ENCODE results near the gene DPF3.

Gene DPF3

GRCh38 chr14:72898448-72898847, 4.5 kb upstream of the DPF3 start:
- no peaks in the 10 kb centered on the region for H3K36me3 ChIP-seq (ENCODE audit: control insufficient read depth, insufficient read depth, low read length)
- H3K27me3 ChIP-seq (replicated peaks; ENCODE audit: control insufficient read depth, insufficient read depth, low read length) = no peaks in the 10 kb centered on the region
- H3K4me3 ChIP-seq (replicated peaks; ENCODE audit: low read depth, low read length) = no peak overlapping the region
- no peak for TF ChIP-seq CTCF (IDR thresholded peaks at IDR 0.05; ENCODE audit: insufficient read depth, low read length, poor library complexity, severe bottlenecking)
- DNase-seq (ENCODE audit: extremely low read depth, insufficient read length) = no peak

- Histone ChIP-seq H3K36me3 (ENCODE audit: control insufficient read depth, insufficient read depth, low read length) (no peaks in the 10 kb centered on the region), H3K4me3 (replicated peaks; ENCODE audit: low read depth, low read length) (peak overlapping the region; percentile 81), H3K27me3 (replicated peaks; ENCODE audit: control insufficient read depth, insufficient read depth, low read length) (no peaks in the 10 kb centered on the region)
- DNase-seq (ENCODE audit: extremely low read depth, insufficient read length) = peak; percentile 22
- no peak for TF ChIP-seq CTCF (IDR thresholded peaks at IDR 0.05; ENCODE audit: insufficient read depth, low read length, poor library complexity, severe bottlenecking)
Observed at GRCh38 chr14:72894623-72895378, 900 bp upstream of the DPF3 start.

GRCh38 chr14:72894323-72894622, 372 bp upstream of the DPF3 start:
- Histone ChIP-seq H3K27me3 (replicated peaks; ENCODE audit: control insufficient read depth, insufficient read depth, low read length) (no peaks in the 10 kb centered on the region), H3K4me3 (replicated peaks; ENCODE audit: low read depth, low read length) (peak overlapping the region; percentile 81), H3K36me3 (ENCODE audit: control insufficient read depth, insufficient read depth, low read length) (no peaks in the 10 kb centered on the region)
- DNase-seq (ENCODE audit: extremely low read depth, insufficient read length) = no peak
- no peak for TF ChIP-seq CTCF (IDR thresholded peaks at IDR 0.05; ENCODE audit: insufficient read depth, low read length, poor library complexity, severe bottlenecking)

DNA sequence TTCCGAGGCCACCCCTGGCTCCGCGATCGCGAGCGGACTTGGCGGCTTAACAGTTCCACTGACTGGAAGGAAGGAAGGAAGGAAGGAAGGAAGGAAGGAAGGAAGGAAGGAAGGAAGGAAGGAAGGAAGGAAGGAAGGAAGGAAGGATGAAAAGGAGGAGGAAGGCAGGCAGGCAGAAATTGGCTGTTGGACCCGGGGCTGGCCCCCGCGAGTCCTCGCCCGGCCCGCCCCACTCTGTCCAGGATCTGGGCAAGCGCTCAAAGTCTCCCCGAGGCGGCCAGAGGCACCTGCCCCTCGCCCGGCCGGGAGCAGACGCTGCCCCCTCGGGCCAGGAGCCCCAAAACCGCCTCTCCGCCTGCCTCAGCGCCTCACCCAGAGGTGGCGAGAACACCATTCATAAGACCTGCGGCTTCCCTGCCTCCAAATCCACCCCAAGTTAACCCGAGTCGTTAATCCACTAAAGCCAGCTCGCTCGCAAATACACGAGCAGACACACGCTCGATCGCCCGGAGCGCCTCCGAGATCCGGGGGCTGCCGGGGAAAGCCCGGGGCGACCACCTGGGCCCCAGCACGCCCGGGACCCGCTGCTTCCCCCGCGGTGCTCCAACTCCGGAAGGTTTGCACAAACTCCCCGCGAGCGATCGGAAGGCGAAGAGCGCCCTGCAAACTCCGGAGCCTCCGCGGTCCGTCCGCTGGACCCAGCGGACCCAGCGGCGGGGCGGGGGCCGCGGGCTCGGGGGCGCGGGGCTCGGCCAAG, 844 bp downstream of the DPF3 start:
- no peaks in the 10 kb centered on the region for H3K27me3 ChIP-seq (replicated peaks; ENCODE audit: control insufficient read depth, insufficient read depth, low read length)
- DNase-seq (ENCODE audit: extremely low read depth, insufficient read length) = peak; percentile 64

GRCh38 chr14:72892103-72892878, 1.6 kb downstream of the DPF3 start:
- H3K27me3 ChIP-seq (replicated peaks; ENCODE audit: control insufficient read depth, insufficient read depth, low read length) = no peaks in the 10 kb centered on the region
- no peaks in the 10 kb centered on the region for H3K36me3 ChIP-seq (ENCODE audit: control insufficient read depth, insufficient read depth, low read length)
- peak; percentile 6 for TF ChIP-seq CTCF (IDR thresholded peaks at IDR 0.05; ENCODE audit: insufficient read depth, low read length, poor library complexity, severe bottlenecking)
- peak overlapping the region; percentile 81 for H3K4me3 ChIP-seq (replicated peaks; ENCODE audit: low read depth, low read length)
- DNase-seq (ENCODE audit: extremely low read depth, insufficient read length) = peak; percentile 37

More for the DNA sequence above, 844 bp downstream of the DPF3 start:
- Histone ChIP-seq H3K4me3 (replicated peaks; ENCODE audit: low read depth, low read length) (peak overlapping the region; percentile 81), H3K36me3 (ENCODE audit: control insufficient read depth, insufficient read depth, low read length) (no peaks in the 10 kb centered on the region)
- peak; percentile 7 for TF ChIP-seq CTCF (IDR thresholded peaks at IDR 0.05; ENCODE audit: insufficient read depth, low read length, poor library complexity, severe bottlenecking)
